Measurements from ENCODE around the gene TP63.

DNA sequence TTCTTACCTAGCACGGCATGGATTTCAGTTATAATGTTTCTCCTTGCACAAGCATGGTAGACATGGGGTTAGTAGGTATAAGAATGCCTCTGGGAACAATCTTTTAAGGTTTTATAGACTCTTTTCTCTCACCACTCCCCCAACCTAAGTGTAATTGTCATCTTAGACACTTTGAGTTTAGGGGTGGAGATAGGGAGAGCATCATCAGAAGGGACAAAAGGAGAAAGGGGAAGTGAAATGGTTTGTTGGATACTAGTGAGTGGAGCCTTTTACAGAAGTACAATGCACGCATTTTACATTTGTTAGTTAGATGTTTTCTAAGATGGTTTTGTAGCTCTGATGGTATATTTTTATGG is 189.2 kb downstream of the TP63 start:
- TF ChIP-seq SNAI2 (CRISPR knock-in tag; IDR thresholded peaks at IDR 0.05) (no peak), ZC3H10 (CRISPR knock-in tag; IDR thresholded peaks at IDR 0.05) (no peak), GLIS3 (CRISPR knock-in tag; IDR thresholded peaks at IDR 0.05) (no peak), RARB (CRISPR knock-in tag; IDR thresholded peaks at IDR 0.05) (no peak), ESRRG (CRISPR knock-in tag; IDR thresholded peaks at IDR 0.05) (no peak), ZFP30 (CRISPR knock-in tag; IDR thresholded peaks at IDR 0.05) (no peak), ZFP3 (CRISPR knock-in tag; IDR thresholded peaks at IDR 0.05) (no peak)
- TF ChIP-seq, protein P1, sequence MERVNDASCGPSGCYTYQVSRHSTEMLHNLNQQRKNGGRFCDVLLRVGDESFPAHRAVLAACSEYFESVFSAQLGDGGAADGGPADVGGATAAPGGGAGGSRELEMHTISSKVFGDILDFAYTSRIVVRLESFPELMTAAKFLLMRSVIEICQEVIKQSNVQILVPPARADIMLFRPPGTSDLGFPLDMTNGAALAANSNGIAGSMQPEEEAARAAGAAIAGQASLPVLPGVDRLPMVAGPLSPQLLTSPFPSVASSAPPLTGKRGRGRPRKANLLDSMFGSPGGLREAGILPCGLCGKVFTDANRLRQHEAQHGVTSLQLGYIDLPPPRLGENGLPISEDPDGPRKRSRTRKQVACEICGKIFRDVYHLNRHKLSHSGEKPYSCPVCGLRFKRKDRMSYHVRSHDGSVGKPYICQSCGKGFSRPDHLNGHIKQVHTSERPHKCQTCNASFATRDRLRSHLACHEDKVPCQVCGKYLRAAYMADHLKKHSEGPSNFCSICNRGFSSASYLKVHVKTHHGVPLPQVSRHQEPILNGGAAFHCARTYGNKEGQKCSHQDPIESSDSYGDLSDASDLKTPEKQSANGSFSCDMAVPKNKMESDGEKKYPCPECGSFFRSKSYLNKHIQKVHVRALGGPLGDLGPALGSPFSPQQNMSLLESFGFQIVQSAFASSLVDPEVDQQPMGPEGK (CRISPR knock-in tag; IDR thresholded peaks at IDR 0.05; ENCODE audit: borderline replicate concordance) = no peak
- TF ChIP-seq, protein P2, sequence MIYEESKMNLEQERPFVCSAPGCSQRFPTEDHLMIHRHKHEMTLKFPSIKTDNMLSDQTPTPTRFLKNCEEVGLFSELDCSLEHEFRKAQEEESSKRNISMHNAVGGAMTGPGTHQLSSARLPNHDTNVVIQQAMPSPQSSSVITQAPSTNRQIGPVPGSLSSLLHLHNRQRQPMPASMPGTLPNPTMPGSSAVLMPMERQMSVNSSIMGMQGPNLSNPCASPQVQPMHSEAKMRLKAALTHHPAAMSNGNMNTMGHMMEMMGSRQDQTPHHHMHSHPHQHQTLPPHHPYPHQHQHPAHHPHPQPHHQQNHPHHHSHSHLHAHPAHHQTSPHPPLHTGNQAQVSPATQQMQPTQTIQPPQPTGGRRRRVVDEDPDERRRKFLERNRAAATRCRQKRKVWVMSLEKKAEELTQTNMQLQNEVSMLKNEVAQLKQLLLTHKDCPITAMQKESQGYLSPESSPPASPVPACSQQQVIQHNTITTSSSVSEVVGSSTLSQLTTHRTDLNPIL (CRISPR knock-in tag; IDR thresholded peaks at IDR 0.05; ENCODE audit: low read depth) = no peak

Data from SK-N-SH treated with all-trans-retinoic acid at 6 μM for 48 hours (cell line).